HG02759 (cell line): ENCODE results near the gene FSIP1.

Source experiments
- ATAC-seq: cut with Tn5 transposase; IDR thresholded peaks from one replicate; pipeline ENCODE4 v1.9.1; 2021; ENCODE audit warnings: mild to moderate bottlenecking, moderate library complexity; ENCODE audit not compliant: unreplicated experiment

FSIP1 gene

GRCh38 chr15:39586387-39587095 lies 196.1 kb downstream of the FSIP1 start:
- ATAC-seq, result no peak

GRCh38 chr15:39585871-39586301 lies 196.8 kb downstream of the FSIP1 start:
- ATAC-seq, result no peak

DNA sequence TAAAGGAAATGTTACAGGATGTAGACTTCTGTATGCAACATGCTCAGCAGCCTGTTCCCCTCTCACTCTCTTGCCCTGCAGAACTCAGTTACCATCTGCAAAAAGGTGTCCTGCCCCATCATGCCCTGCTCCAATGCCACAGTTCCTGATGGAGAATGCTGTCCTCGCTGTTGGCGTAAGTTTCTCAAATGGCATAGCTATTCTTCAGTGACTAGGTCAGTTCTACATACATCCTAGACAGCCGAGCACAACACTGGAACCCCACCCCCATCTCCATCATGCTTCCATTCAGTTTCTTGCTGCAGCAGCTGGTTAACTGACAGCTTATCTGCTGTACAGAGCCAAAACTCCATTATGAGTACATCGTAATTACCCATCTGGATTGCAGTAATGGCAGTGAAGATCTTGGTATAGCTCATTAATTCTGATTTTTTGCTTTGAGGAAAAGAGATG lies 197.2 kb downstream of the FSIP1 start:
- no peak for ATAC-seq

DNA sequence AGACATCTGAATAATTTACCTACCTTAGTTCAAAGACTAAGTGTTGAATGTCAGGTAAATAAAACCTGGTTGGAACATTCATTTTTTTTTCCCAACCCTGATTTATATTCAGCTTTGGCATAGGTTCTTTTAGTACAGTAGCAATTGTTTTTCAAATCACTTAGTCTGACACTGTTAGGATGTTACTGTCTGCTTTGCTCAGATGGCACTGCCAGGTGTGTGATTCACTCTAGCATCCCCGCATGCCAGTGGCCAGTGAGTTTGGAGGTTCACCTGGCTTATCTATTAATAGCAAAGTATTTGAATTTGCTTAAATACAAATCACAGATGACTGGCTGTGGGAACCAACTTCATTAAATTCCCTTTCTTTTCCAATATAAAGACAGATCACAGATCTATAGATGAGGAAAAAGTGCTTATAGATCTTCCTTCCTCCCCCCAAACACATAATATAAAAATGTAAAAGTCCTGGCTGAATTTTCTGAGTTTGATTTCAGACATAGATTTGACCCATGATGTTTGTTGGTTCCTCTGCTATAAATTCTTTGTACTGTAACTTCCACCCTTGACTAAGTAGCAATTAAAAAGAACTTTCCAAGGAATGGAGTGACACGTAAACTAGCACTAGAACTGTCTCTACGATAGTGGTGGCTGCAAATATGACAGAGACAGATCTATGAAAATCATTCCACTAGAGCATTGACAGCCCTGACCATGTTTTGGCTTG lies 197.8 kb downstream of the FSIP1 start:
- no peak for ATAC-seq

- no peak for ATAC-seq
Measured at GRCh38 chr15:39584266-39584659, 198.4 kb downstream of the FSIP1 start.

- ATAC-seq, result no peak
Measured at GRCh38 chr15:39583596-39584265, 198.9 kb downstream of the FSIP1 start.

DNA sequence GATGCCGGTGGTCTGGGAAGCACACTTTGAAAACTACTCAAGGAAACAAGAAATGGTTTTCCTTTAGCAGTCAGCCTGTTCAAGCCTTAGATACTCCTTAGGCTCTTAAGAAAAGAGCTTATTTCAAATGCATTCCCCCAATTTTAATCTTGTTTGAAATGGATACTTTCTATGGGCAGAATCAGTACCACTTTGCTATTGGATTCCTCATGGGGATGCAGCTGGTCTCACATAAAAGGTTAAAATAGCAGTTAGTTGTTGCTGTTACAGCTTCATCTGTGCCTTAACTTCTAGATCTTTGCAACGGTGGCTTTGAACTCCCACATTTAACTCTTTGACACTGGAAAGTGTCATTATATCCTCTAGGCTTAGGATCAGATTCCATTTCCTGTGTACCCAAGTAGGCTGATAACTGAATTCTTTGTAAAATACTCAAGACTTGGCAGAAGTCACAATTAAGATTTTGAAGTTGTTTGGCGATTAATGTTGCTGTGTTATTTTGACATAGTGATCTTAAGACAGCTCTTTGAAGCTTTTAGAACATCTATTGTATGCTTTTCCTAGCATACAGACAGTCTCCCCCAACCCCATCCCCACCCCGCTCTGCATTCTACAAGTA lies 199.6 kb downstream of the FSIP1 start:
- ATAC-seq, result no peak

DNA sequence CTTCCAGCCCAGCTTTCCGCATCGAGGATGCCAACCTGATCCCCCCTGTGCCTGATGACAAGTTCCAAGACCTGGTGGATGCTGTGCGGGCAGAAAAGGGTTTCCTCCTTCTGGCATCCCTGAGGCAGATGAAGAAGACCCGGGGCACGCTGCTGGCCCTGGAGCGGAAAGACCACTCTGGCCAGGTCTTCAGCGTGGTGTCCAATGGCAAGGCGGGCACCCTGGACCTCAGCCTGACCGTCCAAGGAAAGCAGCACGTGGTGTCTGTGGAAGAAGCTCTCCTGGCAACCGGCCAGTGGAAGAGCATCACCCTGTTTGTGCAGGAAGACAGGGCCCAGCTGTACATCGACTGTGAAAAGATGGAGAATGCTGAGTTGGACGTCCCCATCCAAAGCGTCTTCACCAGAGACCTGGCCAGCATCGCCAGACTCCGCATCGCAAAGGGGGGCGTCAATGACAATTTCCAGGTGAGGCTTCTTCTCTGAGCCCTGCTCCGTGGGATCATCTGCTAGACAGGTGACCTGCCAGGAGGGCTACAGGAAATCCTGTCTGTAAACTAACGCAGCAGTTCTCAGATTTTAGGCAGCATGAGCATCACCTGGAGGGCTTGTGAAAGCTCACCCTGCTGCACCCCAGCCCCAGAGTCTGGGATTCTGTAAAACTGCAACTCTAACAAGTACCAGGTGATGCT lies 200.2 kb downstream of the FSIP1 start:
- no peak for ATAC-seq

DNA sequence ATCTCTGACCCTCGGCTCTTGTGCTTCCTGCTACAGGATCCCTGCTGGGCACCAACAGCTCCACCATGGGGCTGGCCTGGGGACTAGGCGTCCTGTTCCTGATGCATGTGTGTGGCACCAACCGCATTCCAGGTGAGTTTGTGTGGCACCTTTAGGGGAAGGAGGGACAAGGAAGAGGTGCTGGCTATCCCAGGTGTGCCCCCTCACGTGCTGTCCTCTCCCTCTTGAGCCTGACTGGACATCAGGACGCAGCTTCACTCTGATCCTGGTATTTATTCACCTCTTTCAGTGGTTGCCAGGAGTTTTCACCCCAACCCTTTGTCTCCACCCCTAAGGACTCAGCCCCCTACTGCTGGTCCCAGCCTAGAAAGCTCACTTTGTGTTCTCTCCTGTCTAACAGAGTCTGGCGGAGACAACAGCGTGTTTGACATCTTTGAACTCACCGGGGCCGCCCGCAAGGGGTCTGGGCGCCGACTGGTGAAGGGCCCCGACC lies 200.8 kb downstream of the FSIP1 start:
- no peak for ATAC-seq

GRCh38 chr15:39581242-39581792 lies 201.3 kb downstream of the FSIP1 start:
- no peak for ATAC-seq

DNA sequence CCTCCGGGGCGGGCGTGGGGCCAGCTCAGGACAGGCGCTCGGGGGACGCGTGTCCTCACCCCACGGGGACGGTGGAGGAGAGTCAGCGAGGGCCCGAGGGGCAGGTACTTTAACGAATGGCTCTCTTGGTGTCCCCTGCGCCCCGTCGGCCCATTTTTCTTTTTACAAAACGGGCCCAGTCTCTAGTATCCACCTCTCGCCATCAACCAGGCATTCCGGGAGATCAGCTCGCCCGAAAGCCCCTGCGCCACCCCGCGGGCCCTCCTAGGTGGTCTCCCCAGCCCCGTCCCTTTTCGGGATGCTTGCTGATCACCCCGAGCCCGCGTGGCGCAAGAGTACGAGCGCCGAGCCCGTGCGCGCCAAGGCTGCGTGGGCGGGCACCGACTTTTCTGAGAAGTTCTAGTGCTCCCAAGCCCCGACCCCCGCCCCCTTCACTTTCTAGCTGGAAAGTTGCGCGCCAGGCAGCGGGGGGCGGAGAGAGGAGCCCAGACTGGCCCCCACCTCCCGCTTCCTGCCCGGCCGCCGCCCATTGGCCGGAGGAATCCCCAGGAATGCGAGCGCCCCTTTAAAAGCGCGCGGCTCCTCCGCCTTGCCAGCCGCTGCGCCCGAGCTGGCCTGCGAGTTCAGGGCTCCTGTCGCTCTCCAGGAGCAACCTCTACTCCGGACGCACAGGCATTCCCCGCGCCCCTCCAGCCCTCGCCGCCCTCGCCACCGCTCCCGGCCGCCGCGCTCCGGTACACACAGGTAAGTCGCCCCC lies 202.0 kb downstream of the FSIP1 start, which contains the start of gene THBS1:
Gene THBS1 (plus strand): TSS at position 595 of the 757 bp plus-strand sequence. CDS start 779 bp downstream, outside the sequence.
- ATAC-seq, result peak; percentile 27

DNA sequence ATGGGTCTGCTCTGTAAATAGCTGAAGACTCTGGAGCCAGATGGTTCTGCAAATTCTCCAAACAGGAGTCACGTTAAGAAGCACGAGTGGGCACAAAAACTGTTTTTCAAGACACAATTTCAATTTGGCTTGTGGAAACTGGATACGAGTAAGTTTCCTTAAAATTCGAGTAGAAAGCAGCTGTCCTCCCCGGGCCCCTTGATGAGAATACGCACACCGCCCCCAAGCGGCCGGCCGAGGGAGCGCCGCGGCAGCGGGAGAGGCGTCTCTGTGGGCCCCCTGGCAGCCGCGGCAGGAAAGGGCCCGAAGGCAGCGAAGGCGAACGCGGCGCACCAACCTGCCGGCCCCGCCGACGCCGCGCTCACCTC lies 202.5 kb downstream of the FSIP1 start:
- ATAC-seq, result peak; percentile 88

- no peak for ATAC-seq
Measured at GRCh38 chr15:39579487-39580116, 203.0 kb downstream of the FSIP1 start.

GRCh38 chr15:39578851-39579486 lies 203.7 kb downstream of the FSIP1 start:
- no peak for ATAC-seq

- no peak for ATAC-seq
Measured at GRCh38 chr15:39575180-39575579, 207.5 kb downstream of the FSIP1 start.

GRCh38 chr15:39574427-39574826 lies 208.2 kb downstream of the FSIP1 start:
- ATAC-seq, result no peak

DNA sequence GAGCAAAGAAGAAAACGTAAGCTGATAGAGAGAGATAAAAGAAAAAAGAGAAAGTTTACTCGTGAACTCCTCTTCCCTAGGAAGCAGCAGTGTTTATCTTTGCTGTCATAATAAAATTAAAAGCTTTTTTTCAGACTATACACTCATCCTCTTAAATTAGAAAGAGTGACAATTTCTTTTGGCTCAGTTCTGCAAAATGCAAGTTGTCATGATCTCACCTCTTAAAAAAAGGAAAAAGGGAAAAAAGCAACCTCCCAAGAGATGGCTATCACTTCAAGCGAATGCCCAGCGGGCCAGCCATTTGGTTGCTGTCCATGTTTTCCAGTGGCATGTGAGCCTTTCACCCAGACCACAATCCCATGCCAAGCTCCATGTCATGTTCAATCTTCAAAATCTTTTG lies 208.8 kb downstream of the FSIP1 start:
- no peak for ATAC-seq

DNA sequence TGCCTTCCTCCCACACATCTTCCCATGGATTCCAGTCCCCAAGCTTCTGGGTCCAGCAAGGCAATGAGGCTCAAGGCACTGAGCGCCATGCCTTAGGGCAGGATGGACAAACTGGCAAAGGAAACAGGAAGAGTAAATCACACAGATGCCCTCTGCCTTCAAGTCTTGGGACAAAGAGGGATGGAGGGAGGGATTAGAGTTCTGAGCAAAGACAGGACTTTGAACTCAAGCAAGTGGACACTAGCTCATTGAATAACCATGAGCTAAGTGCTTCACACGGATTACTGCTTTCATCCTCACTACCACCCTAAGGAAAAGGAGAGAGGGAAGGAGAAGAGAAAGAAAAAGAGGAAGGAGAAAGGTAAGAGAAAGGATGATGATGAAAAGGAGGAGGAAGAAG lies 209.4 kb downstream of the FSIP1 start:
- no peak for ATAC-seq

GRCh38 chr15:39565851-39566250 lies 216.8 kb downstream of the FSIP1 start:
- ATAC-seq, result no peak
